Neural progenitor cell (in vitro differentiated cells): ENCODE results near the gene TIMP2. TPM values are rescaled to one million over a fixed set of nuclear protein-coding genes. Genes with fewer than 3 reads are reported as not detected.

Experiments used
- DNase-seq: peaks from one replicate; pipeline ENCODE4 v3.0.0-alpha.2; 2016; ENCODE audit warnings: low spot score
- H2AFZ ChIP-seq: fragments of 200-600 bp; sonication (generic); replicated peaks from 2 replicates; pipeline ENCODE4 v1.6.1; 2016; ENCODE audit warnings: antibody characterized with exemption
- H3F3A ChIP-seq: fragments of 200-600 bp; sonication (generic); 2 replicates; pipeline ENCODE4 v1.6.1; 2016; ENCODE audit warnings: antibody characterized with exemption, low read depth
- H3K27ac ChIP-seq: fragments of 200-600 bp; sonication (generic); 2 replicates; pipeline ENCODE4 v1.5.1; 2016; ENCODE audit warnings: mild to moderate bottlenecking
- H3K27me3 ChIP-seq: fragments of 200-600 bp; sonication (generic); 2 replicates; pipeline ENCODE4 v1.6.1; 2016; ENCODE audit warnings: mild to moderate bottlenecking, moderate library complexity
- H3K36me3 ChIP-seq: fragments of 200-600 bp; sonication (generic); 2 replicates; pipeline ENCODE4 v1.5.1; 2016
- H3K4me1 ChIP-seq: fragments of 200-600 bp; sonication (generic); 2 replicates; pipeline ENCODE4 v1.6.1; 2016; ENCODE audit warnings: mixed run types
- H3K4me2 ChIP-seq: fragments of 200-600 bp; sonication (generic); 2 replicates; pipeline ENCODE4 v1.6.1; 2016
- H3K4me3 ChIP-seq: fragments of 200-600 bp; sonication (generic); 2 replicates; pipeline ENCODE4 v1.5.1; 2016
- H3K79me2 ChIP-seq: fragments of 200-600 bp; sonication (generic); 2 replicates; pipeline ENCODE4 v1.6.1; 2016; ENCODE audit warnings: low read depth
- H3K9ac ChIP-seq: fragments of 200-600 bp; sonication (generic); 2 replicates; pipeline ENCODE4 v1.6.1; 2016
- H3K9me3 ChIP-seq: fragments of 200-600 bp; sonication (generic); 2 replicates; pipeline ENCODE4 v1.5.1; 2016; ENCODE audit warnings: low read depth
- H4K20me1 ChIP-seq: fragments of 200-600 bp; sonication (generic); 2 replicates; pipeline ENCODE4 v1.6.1; 2016; ENCODE audit warnings: low read depth
- H3K27ac Mint-ChIP-seq: 3 replicates; pipeline ENCODE4 v1.8.0; 2021; ENCODE audit warnings: mixed read lengths
- H3K27me3 Mint-ChIP-seq: 2 replicates; pipeline ENCODE4 v1.8.0; 2022; ENCODE audit warnings: low read depth, mild to moderate bottlenecking, inconsistent platforms, moderate library complexity, mixed read lengths; ENCODE audit not compliant: insufficient read depth
- H3K36me3 Mint-ChIP-seq: 3 replicates; pipeline ENCODE4 v1.8.0; 2021; ENCODE audit warnings: mixed read lengths
- H3K4me1 Mint-ChIP-seq: 3 replicates; pipeline ENCODE4 v1.8.0; 2021; ENCODE audit warnings: mixed read lengths
- H3K4me3 Mint-ChIP-seq: 3 replicates; pipeline ENCODE4 v1.8.0; 2021; ENCODE audit warnings: mild to moderate bottlenecking, moderate library complexity, mixed read lengths
- H3K9me3 Mint-ChIP-seq: 3 replicates; pipeline ENCODE4 v1.8.0; 2020; ENCODE audit warnings: mixed read lengths
- CTCF ChIP-seq: fragments of 200-600 bp; sonication (generic); IDR thresholded peaks from 2 replicates; pipeline ENCODE4 v1.5.1; 2017; ENCODE audit warnings: antibody characterized with exemption, mild to moderate bottlenecking
- EZH2 ChIP-seq: fragments of 200-600 bp; sonication (generic); IDR thresholded peaks from 2 replicates; pipeline ENCODE4 v1.6.1; 2017; ENCODE audit warnings: antibody characterized with exemption, mild to moderate bottlenecking, moderate library complexity
- EZH2phosphoT487 ChIP-seq: fragments of 200-600 bp; sonication (generic); IDR thresholded peaks from 2 replicates; pipeline ENCODE4 v1.6.1; 2017; ENCODE audit warnings: antibody characterized with exemption
- total RNA-seq: library from RNA; depleted of rRNA; stranded (reverse); fragments of >200 nt; gene quantifications from 2 replicates; pipeline ENCODE4 v1.2.3, GENCODE V29; 2015; ENCODE audit warnings: low replicate concordance

Gene TIMP2
- total RNA-seq: 19.8 and 22.3 TPM in 2 replicates

DNA sequence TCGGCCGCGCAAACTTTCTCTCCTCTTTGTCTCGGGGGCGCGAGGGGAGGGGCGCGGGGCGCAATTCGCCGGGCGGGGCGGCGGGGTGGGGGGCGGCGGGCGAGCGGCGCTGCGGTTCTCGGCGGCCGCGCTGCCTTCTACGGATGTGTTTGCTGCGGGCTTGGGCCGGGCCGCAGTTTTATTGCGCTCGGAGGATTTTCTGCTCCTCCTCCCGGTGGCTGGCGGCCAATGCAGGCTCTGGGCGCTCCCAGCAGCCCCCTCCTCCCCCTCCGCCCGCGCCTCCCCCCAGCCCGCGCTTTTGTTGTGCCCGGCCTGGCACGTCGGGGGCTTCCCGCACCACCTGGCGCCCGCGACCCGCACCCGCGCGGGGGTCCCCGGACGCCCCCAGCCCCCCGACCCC, at the start of gene TIMP2:
TSS of gene TIMP2 (minus strand) at position 154 of the 400 bp plus-strand sequence. CDS start 299 bp downstream, outside the sequence.
- H3K27ac Mint-ChIP-seq: no peak within 1 kb of the TSS
- peaks cover 22% of the 10 kb centered on the region for H3K4me1 ChIP-seq
- H2AFZ ChIP-seq: peak within 1 kb of the TSS; percentile 67

GRCh38 chr17:78973792-78974520, 48.8 kb upstream of the TIMP2 start:
- no peaks in the 10 kb centered on the region for H3K9me3 Mint-ChIP-seq
- no peaks in the 10 kb centered on the region for H3K9me3 ChIP-seq
- peaks cover 7% of the 10 kb centered on the region for H3K79me2 ChIP-seq
- DNase-seq: no peak
- H3F3A ChIP-seq: no peaks in the 10 kb centered on the region
- H3K27ac ChIP-seq: no peak overlapping the region
- no peaks in the 10 kb centered on the region for H3K27me3 ChIP-seq
- TF ChIP-seq CTCF (no peak), EZH2 (no peak), EZH2phosphoT487 (no peak)
- H2AFZ ChIP-seq: no peak overlapping the region
- no peaks in the 10 kb centered on the region for H3K36me3 Mint-ChIP-seq
- no peak overlapping the region for H3K4me3 Mint-ChIP-seq
- H3K9ac ChIP-seq: no peak overlapping the region
- H3K4me3 ChIP-seq: no peak overlapping the region
- peaks cover 6% of the 10 kb centered on the region for H3K4me1 ChIP-seq
- H3K27me3 Mint-ChIP-seq: peaks cover 15% of the 10 kb centered on the region
- no peak overlapping the region for H3K4me2 ChIP-seq
- H4K20me1 ChIP-seq: no peaks in the 10 kb centered on the region
- no peaks in the 10 kb centered on the region for H3K36me3 ChIP-seq
- H3K27ac Mint-ChIP-seq: no peak overlapping the region
- H3K4me1 Mint-ChIP-seq: peaks cover 36% of the 10 kb centered on the region

More for the DNA sequence above, at the start of gene TIMP2:
- H3K4me2 ChIP-seq: peak within 1 kb of the TSS; percentile 100
- Mint-ChIP-seq H3K36me3 (no peaks in the 10 kb centered on the region), H3K4me1 (peaks cover 42% of the 10 kb centered on the region), H3K9me3 (no peaks in the 10 kb centered on the region), H3K4me3 (peak within 1 kb of the TSS; percentile 87), H3K27me3 (peaks cover 2% of the 10 kb centered on the region)
- TF ChIP-seq CTCF (peak; percentile 34), EZH2 (no peak), EZH2phosphoT487 (no peak)
- H3K9me3 ChIP-seq: no peaks in the 10 kb centered on the region
- peak within 1 kb of the TSS; percentile 42 for H3K9ac ChIP-seq
- peaks cover 4% of the 10 kb centered on the region for H3F3A ChIP-seq
- H3K36me3 ChIP-seq: no peaks in the 10 kb centered on the region
- peak; percentile 94 for DNase-seq
- H3K79me2 ChIP-seq: peaks cover 45% of the 10 kb centered on the region
- no peaks in the 10 kb centered on the region for H3K27me3 ChIP-seq
- H3K4me3 ChIP-seq: peak within 1 kb of the TSS; percentile 91
- H4K20me1 ChIP-seq: peaks cover 39% of the 10 kb centered on the region
- no peak within 1 kb of the TSS for H3K27ac ChIP-seq

- TF ChIP-seq EZH2phosphoT487: no peak
- TF ChIP-seq EZH2: no peak
- no peak for TF ChIP-seq CTCF
- H3K36me3 ChIP-seq: no peaks in the 10 kb centered on the region
- no peak overlapping the region for H3K9ac ChIP-seq
- H3K4me1 Mint-ChIP-seq: peaks cover 36% of the 10 kb centered on the region
- H3K27ac ChIP-seq: peak overlapping the region; percentile 63
- H3K4me3 Mint-ChIP-seq: no peak overlapping the region
- no peak overlapping the region for H3K27ac Mint-ChIP-seq
- no peaks in the 10 kb centered on the region for H3K9me3 Mint-ChIP-seq
- peaks cover 15% of the 10 kb centered on the region for H3K27me3 Mint-ChIP-seq
- peak overlapping the region; percentile 86 for H2AFZ ChIP-seq
- H3K36me3 Mint-ChIP-seq: no peaks in the 10 kb centered on the region
- peak; percentile 67 for DNase-seq
- no peak overlapping the region for H3K4me2 ChIP-seq
- no peak overlapping the region for H3K4me3 ChIP-seq
- H4K20me1 ChIP-seq: no peaks in the 10 kb centered on the region
- no peaks in the 10 kb centered on the region for H3K9me3 ChIP-seq
- H3F3A ChIP-seq: no peaks in the 10 kb centered on the region
- H3K27me3 ChIP-seq: no peaks in the 10 kb centered on the region
- peaks cover 6% of the 10 kb centered on the region for H3K4me1 ChIP-seq
- peaks cover 3% of the 10 kb centered on the region for H3K79me2 ChIP-seq
Observed at GRCh38 chr17:78973196-78973595, 48.0 kb upstream of the TIMP2 start.
